ENCODE measurements around the gene MAG. TPM values are rescaled to one million over a fixed set of nuclear protein-coding genes. Genes with fewer than 3 reads are reported as not detected.
A peak's percentile ranks its signal among the peaks of the same experiment; 100 is the strongest.

The MAG gene
- total and polyA plus RNA-seq, 2 of the 8 experiments (the other 6 are each of a cell fraction or from before 2014, with no cell fraction given) = 0.20 to 1.3 TPM

GRCh38 chr19:35267818-35268535 is 24.0 kb upstream of the MAG start:
- H2AK5ac ChIP-seq (ENCODE audit: low read depth, low read length) = no peak overlapping the region
- H3K18ac ChIP-seq (ENCODE audit: extremely low read depth, low read length) = no peak overlapping the region; the same call in 1 of the 2 replicates
- H3K4me1 ChIP-seq (replicated peaks in 1 of 4; ENCODE audit: control insufficient read depth in 3 of 4, insufficient read depth in 4 of 4, low read length in 3 of 4) = peaks cover 0 to 14% (median 8%) of the 10 kb centered on the region in 4 experiments; a peak in 5 of 7 replicates
- peaks cover 15 to 42% (median 30%) of the 10 kb centered on the region in 4 experiments; a peak in 7 of 8 replicates for H3K36me3 ChIP-seq (ENCODE audit: control insufficient read depth in 2 of 4, insufficient read depth in 4 of 4, low read length in 3 of 4)
- H4K8ac ChIP-seq (ENCODE audit: extremely low read depth, insufficient read depth, low read length) = peak overlapping the region; percentile 75
- H3K23me2 ChIP-seq (ENCODE audit: low read depth, low read length) = no peaks in the 10 kb centered on the region; the same call in 1 of the 2 replicates
- peaks cover 2 to 21% of the 10 kb centered on the region in 2 experiments for H4K20me1 ChIP-seq (replicated peaks in 1 of 2; ENCODE audit: control insufficient read depth in 1 of 2, insufficient read depth in 2 of 2, low read length in 2 of 2)
- H2BK120ac ChIP-seq (replicated peaks; ENCODE audit: low read depth, low read length) = no peak overlapping the region
- H3K56ac ChIP-seq (replicated peaks; ENCODE audit: insufficient read length, low read depth, low read length) = no peak overlapping the region
- H3K79me2 ChIP-seq (ENCODE audit: control insufficient read depth in 1 of 2, insufficient read depth in 2 of 2, low read length in 2 of 2) = 0 out of 4 replicates have a peak, but pooled peaks cover 0 to 5% of the 10 kb centered on the region in 2 experiments
- H3K27me3 ChIP-seq (replicated peaks in 1 of 4; ENCODE audit: control insufficient read depth in 3 of 4, extremely low read depth in 1 of 4, insufficient read depth in 3 of 4, low read length in 3 of 4) = no peaks in the 10 kb centered on the region
- peaks cover 6% of the 10 kb centered on the region; the same call in 1 of the 2 replicates for H3K79me1 ChIP-seq (ENCODE audit: low read depth, low read length)
- no peak overlapping the region for H3K23ac ChIP-seq (ENCODE audit: insufficient read length)
- peak overlapping the region; percentile 34 to 56 (median 42); a peak in 6 of 7 replicates for H3K9ac ChIP-seq (replicated peaks in 1 of 4; ENCODE audit: extremely low read depth in 1 of 4, low read depth in 3 of 4, low read length in 3 of 4)
- peak overlapping the region; percentile 32 to 77 (median 52) for H3K4me3 ChIP-seq (ENCODE audit: extremely low read depth in 1 of 4, insufficient read depth in 2 of 4, low read depth in 3 of 4, low read length in 4 of 4)
- H2BK5ac ChIP-seq (ENCODE audit: low read depth, low read length) = no peak overlapping the region
- H3K9me3 ChIP-seq (ENCODE audit: insufficient read depth in 2 of 2, low read depth in 1 of 2, low read length in 1 of 2) = no peaks in the 10 kb centered on the region
- 3% methylated on average over 13 of the region's 100 CpGs; no CpG with 5 or more reads in 1 of the 2 experiments for WGBS, 2 experiments (ENCODE audit: extremely low coverage in 1 of 2, insufficient coverage in 1 of 2, insufficient read length in 1 of 2, insufficient replicate concordance in 2 of 2, low coverage in 1 of 2, low lambda C conversion rate in 2 of 2, missing lambda C conversion rate in 1 of 2)
- H3K14ac ChIP-seq (ENCODE audit: insufficient read length) = no peak overlapping the region
- H4K5ac ChIP-seq (ENCODE audit: insufficient read length, low read depth, low read length) = peak overlapping the region; percentile 58
- H2BK20ac ChIP-seq (ENCODE audit: low read length) = no peak overlapping the region
- H2BK15ac ChIP-seq (ENCODE audit: low read length) = no peak overlapping the region
- peak in 1 of 2 experiments; percentile 81 for DNase-seq (ENCODE audit: low read depth in 1 of 2, low spot score in 2 of 2)
- ChIA-PET CTCF (ENCODE audit: partially characterized antibody) (interaction anchor here (0.6 kb wide), 1 partner anchor 556 kb away, joined by 4 read pairs; no protein-coding TSS in a partner anchor), POLR2A (ENCODE audit: partially characterized antibody) (interaction anchor here (1.0 to 10.5 kb wide), 4 partner anchors 13 to 114 kb away, joined by 3 to 146 read pairs (median 16); partner anchors contain the start of genes FXYD5, HAMP and LSR)
- no peak overlapping the region for H3K4ac ChIP-seq (replicated peaks; ENCODE audit: insufficient read length, low read depth, low read length)
- H3K4me2 ChIP-seq (ENCODE audit: insufficient read depth in 1 of 2, low read depth in 2 of 2, low read length in 2 of 2) = peak overlapping the region; percentile 70 to 75
- no peak overlapping the region for H2AFZ ChIP-seq (ENCODE audit: low read length)
- no peak overlapping the region for H2BK12ac ChIP-seq (ENCODE audit: low read depth, low read length)
- FAIRE-seq = no peak
- H3K27ac ChIP-seq (ENCODE audit: low read depth, low read length) = peak overlapping the region; percentile 67; the same call in 1 of the 2 replicates
- H4K91ac ChIP-seq (replicated peaks; ENCODE audit: insufficient read length, low read length) = peak overlapping the region; percentile 17
- TF ChIP-seq POLR2A (IDR thresholded peaks at IDR 0.05; ENCODE audit: control extremely low read depth in 1 of 2, low read depth in 2 of 2, low read length in 2 of 2) = peak; percentile 34 to 38; a peak in 1 of 3 replicates
- no peak for TF ChIP-seq SP4 (IDR thresholded peaks at IDR 0.05; ENCODE audit: low read length)
- no peak for TF ChIP-seq SIN3A (conservative IDR thresholded peaks at IDR 0.05 in 1 of 2, IDR thresholded peaks at IDR 0.05 in 1 of 2; ENCODE audit: low read depth in 1 of 2, low read length in 2 of 2)
- no peak for TF ChIP-seq RNF2 (IDR thresholded peaks at IDR 0.05; ENCODE audit: borderline replicate concordance, low read depth, low read length, missing control alignments, poor library complexity, severe bottlenecking)
- no peak for TF ChIP-seq SUZ12 (IDR thresholded peaks at IDR 0.05; ENCODE audit: low read length)
- TF ChIP-seq KDM4A (IDR thresholded peaks at IDR 0.05; ENCODE audit: low read depth, low read length, severe bottlenecking) = no peak
- no peak for TF ChIP-seq NANOG (IDR thresholded peaks at IDR 0.05; ENCODE audit: insufficient read depth, low read depth, low read length, poor library complexity, severe bottlenecking)
- no peak for TF ChIP-seq POU5F1 (IDR thresholded peaks at IDR 0.05; ENCODE audit: low read depth, low read length)
- TF ChIP-seq CBX5 (IDR thresholded peaks at IDR 0.05; ENCODE audit: low read depth, low read length) = no peak
- no peak for TF ChIP-seq HDAC2 (IDR thresholded peaks at IDR 0.05; ENCODE audit: borderline replicate concordance in 1 of 2, low read depth in 2 of 2, low read length in 2 of 2)
- TF ChIP-seq JUN (IDR thresholded peaks at IDR 0.05; ENCODE audit: low read depth, low read length) = no peak

Data from H1 (cell line).